Measurements from ENCODE around the gene TNFSF12.

The TNFSF12 gene, protein sequence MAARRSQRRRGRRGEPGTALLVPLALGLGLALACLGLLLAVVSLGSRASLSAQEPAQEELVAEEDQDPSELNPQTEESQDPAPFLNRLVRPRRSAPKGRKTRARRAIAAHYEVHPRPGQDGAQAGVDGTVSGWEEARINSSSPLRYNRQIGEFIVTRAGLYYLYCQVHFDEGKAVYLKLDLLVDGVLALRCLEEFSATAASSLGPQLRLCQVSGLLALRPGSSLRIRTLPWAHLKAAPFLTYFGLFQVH

DNA sequence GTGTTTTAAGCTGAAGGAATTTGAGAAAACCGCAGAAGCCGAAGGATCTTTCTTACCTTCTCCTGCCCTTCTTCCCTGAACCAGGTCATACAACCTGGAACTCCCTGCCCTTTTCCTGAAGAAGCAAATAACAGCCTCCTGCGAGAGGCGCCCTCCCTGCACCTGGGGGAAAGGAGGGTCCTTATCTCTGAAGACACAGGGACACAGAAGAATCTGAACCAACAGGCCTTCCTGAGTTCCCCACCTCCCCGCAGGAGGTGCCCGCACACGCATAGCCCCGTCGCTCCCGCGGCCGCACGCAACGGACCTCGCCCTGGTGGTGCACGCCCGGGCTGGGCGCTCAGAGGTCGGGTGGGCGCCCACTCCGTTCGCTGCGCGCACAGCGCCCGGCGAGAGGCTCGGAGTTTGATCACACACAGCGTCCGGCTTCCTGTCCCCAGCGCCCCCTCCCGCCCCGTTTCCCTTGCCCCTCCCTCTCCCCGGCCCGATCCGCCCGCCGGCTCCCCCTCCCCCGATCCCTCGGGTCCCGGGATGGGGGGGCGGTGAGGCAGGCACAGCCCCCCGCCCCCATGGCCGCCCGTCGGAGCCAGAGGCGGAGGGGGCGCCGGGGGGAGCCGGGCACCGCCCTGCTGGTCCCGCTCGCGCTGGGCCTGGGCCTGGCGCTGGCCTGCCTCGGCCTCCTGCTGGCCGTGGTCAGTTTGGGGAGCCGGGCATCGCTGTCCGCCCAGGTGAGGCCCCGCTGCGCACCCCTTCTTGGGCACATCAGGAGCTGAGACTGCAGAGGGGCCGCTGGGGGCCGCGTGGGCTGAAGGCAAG is at the start of gene TNFSF12:
TSS of gene TNFSF12 (plus strand) at position 474 of the 816 bp plus-strand sequence. CDS start at position 570, 96 bp downstream.
- DNase-seq = peak; percentile 12

DNA sequence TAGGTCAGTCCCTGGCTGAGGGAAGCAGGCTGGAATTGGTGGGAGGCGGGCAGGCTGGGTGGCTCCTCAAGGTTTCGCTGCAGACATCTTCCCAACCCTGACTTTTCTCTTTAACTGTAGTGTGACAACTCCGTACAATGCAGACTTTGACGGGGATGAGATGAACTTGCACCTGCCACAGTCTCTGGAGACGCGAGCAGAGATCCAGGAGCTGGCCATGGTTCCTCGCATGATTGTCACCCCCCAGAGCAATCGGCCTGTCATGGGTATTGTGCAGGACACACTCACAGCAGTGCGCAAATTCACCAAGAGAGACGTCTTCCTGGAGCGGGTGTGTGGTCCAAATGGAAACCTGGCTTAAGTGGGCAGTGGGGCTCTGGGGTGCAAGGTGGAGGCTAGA is 49.7 kb upstream of the TNFSF12 start:
- DNase-seq = no peak

DNA sequence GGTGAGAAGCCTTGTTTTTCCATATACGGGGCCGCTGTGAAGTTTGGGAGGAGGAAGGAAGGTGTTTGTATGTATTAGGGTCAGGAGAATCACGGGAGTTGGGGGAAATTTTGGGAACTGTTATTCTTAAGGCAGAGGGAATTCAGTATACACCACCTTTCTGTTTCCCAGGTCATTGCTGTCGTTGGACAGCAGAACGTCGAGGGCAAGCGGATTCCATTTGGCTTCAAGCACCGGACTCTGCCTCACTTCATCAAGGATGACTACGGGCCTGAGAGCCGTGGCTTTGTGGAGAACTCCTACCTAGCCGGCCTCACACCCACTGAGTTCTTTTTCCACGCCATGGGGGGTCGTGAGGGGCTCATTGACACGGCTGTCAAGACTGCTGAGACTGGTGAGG is 47.1 kb upstream of the TNFSF12 start:
- no peak for DNase-seq

DNA sequence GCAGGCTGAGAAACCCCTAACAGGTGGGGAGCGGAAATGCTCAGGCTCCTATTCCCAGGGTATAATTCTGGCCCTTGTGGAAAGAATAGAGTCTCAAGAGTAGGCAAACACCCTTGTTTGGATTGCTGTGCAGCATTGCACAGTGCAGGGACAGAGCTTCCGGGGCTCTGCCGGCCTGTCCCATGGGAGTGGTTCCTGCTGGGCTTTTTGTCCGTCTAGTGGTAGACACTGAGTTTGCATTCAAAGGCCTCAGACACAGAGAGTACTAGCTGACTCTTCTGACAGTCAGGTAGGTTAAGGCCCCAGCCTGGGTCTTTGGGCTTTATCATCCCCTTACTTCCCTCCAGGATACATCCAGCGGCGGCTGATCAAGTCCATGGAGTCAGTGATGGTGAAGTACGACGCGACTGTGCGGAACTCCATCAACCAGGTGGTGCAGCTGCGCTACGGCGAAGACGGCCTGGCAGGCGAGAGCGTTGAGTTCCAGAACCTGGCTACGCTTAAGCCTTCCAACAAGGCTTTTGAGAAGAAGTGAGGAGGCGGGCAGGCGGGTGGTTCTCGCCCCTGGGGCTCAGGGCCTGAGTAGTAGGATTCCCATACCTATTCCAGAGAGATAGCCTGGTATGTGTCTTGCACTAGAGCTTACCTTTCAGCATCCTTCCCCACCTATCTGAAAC is 46.5 kb upstream of the TNFSF12 start:
- DNase-seq = no peak

DNA sequence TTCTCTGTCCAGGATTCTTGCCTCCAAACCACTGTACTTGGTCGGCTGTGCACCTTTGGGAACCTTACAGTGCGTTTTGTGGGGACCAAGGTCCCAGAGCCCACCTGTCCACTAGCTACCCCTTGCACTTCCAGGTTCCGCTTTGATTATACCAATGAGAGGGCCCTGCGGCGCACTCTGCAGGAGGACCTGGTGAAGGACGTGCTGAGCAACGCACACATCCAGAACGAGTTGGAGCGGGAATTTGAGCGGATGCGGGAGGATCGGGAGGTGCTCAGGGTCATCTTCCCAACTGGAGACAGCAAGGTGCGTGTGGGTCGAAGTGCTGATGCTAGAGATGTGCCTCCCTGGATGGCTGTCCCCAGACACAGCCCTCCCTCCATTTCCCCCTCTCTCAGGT is 45.9 kb upstream of the TNFSF12 start:
- DNase-seq = no peak

DNA sequence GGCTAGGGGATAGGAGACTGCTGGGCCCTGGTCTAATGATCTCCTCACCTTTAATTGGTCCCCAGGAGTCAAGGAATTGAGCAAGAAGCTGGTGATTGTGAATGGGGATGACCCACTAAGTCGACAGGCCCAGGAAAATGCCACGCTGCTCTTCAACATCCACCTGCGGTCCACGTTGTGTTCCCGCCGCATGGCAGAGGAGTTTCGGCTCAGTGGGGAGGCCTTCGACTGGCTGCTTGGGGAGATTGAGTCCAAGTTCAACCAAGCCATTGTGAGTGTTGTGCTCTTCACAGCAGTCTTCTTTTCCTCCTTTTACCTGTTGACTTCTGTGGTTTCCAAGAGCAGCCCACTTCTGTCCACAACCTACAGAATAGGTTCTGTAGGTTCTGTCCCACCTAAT is 45.3 kb upstream of the TNFSF12 start:
- no peak for DNase-seq

DNA sequence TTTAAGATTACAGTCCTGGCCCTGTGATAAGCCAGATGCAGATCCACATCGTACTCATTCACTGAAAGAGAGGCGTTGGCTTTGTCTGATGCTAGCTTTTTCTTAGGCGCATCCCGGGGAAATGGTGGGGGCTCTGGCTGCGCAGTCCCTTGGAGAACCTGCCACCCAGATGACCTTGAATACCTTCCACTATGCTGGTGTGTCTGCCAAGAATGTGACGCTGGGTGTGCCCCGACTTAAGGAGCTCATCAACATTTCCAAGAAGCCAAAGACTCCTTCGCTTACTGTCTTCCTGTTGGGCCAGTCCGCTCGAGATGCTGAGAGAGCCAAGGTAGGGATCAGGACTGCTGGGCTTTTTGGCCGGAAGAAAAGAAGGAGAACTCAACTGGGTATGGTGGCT is 40.7 kb upstream of the TNFSF12 start:
- no peak for DNase-seq

DNA sequence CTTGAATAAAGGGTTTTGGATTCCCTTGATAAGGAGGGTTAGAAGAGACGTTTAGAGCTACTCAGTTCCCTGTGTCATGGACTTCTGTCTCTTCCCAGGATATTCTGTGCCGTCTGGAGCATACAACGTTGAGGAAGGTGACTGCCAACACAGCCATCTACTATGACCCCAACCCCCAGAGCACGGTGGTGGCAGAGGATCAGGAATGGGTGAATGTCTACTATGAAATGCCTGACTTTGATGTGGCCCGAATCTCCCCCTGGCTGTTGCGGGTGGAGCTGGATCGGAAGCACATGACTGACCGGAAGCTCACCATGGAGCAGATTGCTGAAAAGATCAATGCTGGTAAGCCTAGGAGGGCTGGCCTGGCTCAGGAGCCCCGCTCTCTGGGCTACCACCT is 40.0 kb upstream of the TNFSF12 start:
- DNase-seq = no peak

DNA sequence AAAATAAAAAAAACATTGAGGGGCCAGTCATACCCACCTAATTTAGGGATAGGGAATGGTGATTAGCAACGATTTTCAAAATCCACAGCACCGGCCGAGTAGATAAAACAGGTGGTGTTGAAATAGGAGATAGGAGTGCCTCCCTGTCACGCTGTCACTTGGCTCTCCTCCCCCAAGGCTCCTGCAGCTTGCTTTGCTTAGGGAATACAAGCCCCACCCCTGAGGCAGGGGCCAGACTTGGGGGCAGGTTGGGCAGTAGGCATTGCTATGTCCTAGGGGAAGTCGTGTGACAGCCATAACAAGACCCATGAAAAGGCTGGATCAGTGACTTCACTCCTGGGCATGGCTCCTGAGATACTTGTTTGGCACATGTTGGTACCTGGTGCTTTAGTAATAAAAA is 38.9 kb upstream of the TNFSF12 start:
- DNase-seq = no peak

DNA sequence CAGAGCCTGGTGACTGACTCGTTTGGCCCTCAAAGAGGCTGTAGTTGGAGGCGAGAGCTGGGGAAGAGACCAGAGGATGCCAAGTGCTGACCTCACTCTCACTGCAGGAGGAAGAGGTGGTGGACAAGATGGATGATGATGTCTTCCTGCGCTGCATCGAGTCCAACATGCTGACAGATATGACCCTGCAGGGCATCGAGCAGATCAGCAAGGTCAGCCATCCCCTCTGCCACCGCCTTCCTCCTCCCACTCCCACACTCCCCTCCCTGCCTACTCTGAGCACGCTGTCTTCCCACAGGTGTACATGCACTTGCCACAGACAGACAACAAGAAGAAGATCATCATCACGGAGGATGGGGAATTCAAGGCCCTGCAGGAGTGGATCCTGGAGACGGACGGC is 37.8 kb upstream of the TNFSF12 start:
- DNase-seq = no peak

DNA sequence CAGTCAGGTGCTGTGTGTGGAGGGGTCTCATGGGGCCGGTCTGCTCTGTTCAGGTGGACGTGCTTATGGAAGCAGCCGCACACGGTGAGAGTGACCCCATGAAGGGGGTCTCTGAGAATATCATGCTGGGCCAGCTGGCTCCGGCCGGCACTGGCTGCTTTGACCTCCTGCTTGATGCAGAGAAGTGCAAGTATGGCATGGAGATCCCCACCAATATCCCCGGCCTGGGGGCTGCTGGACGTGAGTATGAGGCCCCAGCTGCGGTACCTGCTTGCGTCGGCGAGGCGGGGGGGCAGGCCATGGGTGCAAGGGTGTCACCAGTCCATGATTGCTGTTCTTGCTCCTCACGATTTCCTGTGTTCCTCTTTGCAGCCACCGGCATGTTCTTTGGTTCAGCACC is 36.8 kb upstream of the TNFSF12 start:
- no peak for DNase-seq

DNA sequence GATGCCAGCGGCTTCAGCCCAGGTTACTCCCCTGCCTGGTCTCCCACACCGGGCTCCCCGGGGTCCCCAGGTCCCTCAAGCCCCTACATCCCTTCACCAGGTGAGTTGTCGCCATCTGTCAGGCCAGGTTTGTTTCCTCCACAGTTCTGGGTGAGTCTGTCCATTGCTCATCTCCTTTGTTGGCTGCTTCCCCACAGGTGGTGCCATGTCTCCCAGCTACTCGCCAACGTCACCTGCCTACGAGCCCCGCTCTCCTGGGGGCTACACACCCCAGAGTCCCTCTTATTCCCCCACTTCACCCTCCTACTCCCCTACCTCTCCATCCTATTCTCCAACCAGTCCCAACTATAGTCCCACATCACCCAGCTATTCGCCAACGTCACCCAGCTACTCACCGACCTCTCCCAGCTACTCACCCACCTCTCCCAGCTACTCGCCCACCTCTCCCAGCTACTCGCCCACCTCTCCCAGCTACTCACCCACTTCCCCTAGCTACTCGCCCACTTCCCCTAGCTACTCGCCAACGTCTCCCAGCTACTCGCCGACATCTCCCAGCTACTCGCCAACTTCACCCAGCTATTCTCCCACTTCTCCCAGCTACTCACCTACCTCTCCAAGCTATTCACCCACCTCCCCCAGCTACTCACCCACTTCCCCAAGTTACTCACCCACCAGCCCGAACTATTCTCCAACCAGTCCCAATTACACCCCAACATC is 35.9 kb upstream of the TNFSF12 start:
- no peak for DNase-seq

DNA sequence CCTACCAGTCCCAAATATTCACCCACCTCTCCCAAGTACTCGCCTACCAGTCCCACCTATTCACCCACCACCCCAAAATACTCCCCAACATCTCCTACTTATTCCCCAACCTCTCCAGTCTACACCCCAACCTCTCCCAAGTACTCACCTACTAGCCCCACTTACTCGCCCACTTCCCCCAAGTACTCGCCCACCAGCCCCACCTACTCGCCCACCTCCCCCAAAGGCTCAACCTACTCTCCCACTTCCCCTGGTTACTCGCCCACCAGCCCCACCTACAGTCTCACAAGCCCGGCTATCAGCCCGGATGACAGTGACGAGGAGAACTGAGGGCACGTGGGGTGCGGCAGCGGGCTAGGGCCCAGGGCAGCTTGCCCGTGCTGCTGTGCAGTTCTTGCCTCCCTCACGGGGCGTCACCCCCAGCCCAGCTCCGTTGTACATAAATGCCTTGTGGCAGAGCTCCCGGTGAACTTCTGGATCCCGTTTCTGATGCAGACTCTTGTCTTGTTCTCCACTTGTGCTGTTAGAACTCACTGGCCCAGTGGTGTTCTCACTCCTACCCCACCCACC is 34.9 kb upstream of the TNFSF12 start:
- DNase-seq = no peak

DNA sequence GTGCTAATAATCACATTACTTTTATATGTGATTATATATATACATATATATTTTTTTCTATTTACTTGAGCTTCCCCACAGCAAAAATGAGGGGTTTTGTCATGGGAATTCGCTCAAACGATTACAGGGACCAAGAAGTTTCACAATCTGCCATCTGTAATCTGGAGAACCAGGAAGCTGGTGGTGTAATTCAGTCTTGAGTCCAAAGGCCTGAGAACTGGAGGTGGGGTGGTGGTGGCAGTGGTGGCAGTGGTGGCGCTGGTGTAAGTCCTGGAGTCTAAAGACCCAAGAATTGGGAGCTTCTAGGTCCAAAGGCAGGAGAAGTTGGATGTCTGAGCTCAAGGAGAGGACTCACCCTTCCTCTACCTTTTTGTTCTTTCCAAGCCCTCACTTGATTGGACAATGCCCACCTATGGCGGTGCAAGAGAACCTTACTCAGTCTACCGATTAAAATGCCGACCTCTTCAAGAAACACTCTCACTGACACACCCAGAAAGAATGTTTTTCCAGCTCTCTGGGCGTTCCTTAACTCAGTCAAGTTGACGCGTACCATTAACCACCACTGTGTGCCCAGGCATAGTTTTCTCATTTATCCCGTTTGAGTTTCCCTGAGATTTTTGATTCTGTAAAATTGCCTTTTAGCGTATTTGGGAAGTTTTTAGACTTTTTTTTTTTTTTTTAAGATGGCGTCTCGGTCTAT is 32.8 kb upstream of the TNFSF12 start:
- no peak for DNase-seq

DNA sequence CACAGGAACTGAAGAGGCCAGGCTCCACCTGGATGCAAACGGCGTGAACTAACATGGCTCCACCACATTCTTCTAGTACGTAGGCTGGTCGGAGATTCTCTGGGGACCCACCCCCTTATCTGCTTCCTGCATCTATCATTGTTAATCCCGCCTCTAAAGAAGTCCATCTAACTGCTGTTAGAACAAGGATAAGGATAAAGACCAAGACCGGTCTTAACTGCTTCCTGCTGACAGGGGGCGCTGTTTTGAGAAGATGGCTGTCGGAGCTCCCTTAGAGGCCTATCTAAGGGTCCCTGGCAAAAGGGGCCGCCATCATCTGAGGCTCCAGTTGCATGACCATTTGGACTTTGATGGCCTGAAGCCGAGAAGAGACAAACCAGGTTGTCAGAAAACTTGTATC is 25.8 kb upstream of the TNFSF12 start:
- no peak for DNase-seq

DNA sequence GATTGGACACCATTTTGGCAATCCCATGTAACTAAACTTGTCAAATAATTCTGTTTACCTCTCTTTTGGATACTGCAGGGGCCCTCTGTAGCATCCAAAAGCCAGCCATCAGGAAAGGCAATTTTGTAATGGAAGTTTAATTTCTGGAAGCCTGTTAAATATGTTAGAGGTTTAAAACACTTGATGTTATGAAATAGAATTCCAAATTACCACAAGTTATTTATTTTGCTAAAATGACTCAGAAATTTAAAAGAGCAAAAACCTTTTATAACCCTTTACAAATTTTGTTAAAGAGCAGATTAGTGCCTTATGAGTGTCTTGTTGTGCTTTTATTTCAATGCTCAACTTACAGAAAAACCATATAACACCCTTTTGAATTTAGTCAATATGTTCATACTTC is 20.0 kb upstream of the TNFSF12 start:
- no peak for DNase-seq

DNA sequence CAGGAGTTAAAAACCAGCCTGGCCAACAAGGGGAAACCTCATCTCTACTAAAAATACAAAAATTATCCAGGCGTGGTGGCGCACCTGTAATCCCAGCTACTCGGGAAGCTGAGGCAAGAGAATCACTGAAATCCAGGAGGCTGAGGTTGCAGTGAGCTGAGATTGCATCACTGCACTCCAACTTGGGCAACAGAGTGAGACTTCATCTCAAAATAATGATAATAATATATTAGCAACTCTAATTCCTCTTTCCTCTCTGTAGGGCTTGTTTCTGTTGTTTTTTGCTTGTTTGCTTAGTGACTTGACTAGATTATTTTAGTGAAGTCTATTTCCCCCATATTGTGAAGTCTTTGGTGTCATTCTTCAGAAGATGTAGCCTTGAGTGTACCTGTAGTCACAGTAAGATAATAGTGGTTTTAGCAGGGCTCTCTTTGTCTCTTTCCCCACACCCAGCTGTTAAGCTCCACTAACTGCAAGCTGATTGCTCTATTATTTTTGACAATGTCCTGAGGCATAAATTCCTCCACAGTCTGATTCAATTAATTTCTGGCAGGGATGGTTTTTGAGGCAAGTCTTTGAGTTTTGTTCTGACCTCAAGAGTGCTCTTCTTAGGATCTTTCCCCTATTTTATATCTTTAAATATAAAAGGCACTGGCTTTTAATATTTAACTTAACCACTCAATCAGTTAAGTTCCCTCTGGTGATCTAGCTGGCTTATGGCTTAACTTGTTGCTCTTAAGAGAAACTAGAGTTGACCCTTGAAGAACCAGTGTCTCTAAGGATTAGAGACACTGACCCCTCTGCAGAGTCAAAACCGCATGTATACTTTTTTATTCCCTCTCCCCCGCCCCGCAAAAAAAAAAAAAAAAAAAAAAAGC is 18.6 kb upstream of the TNFSF12 start:
- DNase-seq = no peak

DNA sequence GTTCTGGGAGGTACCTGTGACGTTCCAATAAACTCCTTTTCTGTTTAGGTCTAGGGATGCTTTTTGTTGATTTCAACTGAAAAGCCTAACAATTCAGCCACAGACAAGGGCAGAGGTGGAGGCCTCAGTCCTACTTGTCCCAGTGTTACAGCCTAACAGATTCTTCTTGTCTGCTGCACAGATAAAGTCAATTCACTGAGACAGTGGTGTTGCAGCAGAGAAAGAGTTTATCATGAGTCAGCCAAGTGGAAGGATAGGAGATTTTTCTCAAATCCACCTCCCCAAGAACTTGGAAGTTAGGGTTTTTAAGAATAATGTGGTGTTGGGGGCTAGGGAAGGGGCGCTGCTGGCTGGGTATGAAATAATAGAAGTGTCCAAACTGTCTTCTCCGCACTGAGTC is 10.8 kb upstream of the TNFSF12 start:
- no peak for DNase-seq

DNA sequence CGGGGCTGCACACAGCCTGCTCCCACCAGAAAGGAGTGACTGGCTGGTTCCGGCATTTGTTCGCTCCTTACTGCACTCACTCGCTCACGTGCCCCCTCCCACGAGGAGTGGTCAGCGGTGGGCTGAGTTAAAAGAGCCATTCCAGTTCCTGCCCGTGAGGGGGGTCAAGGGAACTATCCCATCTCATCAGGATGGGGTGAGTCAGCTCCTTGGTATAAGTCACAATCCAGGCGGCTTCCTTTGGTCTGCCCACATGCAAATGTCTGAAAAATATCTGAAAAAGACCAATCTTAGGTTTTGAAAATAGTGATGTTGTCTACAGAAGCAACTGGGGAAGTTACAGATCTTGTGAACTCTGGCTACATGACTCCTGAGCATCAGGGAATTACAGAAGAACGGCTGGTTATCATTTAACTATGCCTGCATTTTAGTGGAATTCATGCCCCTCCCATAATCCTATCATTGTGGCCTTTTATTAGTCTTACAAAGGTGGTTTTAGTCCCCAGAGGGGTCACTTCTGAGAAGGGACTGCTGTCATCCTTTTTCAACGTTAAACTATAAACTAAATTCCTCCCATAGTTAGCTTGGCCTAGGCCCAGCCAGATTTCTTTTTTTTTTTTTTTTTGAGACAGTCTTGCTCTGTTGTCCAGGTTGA is 9.8 kb upstream of the TNFSF12 start:
- no peak for DNase-seq

DNA sequence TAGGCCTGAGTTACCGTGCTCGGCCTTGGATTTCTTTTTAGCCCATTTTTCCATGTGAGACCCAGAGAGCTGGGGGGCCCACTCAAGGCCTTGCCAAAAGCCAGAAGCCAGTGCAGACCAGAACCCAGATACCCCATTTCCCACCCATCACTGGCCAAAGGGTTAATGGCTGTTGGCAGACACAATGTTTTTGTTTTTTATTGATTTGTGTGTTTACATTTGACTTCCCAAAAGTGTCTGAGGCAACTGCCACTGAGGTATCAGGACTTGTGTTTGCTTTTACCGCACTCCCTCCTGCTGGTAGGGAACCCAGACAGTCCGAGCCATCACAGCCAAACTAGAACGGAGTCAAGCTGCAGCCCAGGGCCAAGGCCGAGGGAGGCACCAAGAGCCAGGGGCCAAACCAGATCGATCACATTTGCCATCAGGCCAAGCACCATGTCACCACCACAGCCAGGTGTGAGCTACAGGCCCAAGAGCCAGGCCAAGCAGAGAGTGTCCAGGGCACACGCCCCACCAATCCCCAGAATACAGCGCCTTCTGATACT is 7.7 kb upstream of the TNFSF12 start:
- DNase-seq = no peak

DNA sequence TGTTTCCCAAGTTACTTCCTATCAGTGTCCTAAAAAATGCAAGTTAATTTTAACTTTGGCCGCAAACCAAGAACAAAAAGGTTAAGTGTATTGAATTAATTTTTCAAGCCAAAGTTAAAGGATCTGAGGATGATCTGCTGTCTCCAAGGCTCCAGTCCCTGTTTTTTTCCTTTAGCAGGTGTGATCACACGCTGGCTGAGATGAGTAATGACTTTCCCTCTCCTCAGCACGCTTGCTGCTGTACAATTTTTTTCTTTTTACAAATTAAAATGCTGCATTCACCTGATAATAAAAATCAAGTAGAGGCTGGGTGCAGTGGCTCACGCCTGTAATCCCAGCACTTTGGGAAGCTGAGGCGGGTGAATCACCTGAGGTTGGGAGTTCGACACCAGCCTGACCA is 3.9 kb upstream of the TNFSF12 start:
- no peak for DNase-seq

All from NCI-H345 (cell line).